Measurements from ENCODE around the gene SPRR2E. TPM values are rescaled to one million over a fixed set of nuclear protein-coding genes. Genes with fewer than 3 reads are reported as not detected.
"Not testable (repeated sequence)": the region's sequence is repeated elsewhere in the genome, so short reads cannot be mapped to it uniquely, and the experiment has no call there.

The SPRR2E gene
- total and polyA plus RNA-seq, 7 experiments from 2014 or later, result not detected

DNA sequence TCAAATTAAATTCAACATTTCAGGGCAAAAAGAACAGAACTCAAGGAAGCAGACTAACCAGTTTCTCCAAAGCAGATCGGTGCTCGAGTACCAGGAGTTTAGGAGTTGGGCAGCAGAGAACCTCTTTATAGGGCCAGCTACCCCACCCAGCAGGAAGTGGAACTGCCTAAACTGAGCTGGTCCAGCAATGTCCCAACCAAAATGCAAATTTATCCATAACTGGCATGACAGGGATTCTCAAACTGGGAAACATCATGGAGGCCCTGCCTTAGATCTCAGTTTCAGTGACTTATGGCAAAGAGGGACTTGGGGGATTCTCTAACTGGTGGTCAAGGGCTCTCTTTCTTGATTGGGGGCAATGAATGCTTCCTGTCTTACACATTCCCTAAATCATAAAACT, 22.8 kb downstream of the SPRR2E start, which contains the start of gene SPRR2B:
SPRR2B (minus strand) TSS at position 101 of the 400 bp plus-strand sequence. CDS start 772 bp downstream, outside the sequence.
- Histone ChIP-seq H3K9me3 (ENCODE audit: control insufficient read depth in 2 of 3, low read length in 3 of 3) (no peaks in the 10 kb centered on the region), H3K36me3 (ENCODE audit: control insufficient read depth in 2 of 3, insufficient read depth in 3 of 3, low read length in 3 of 3) (no peaks in the 10 kb centered on the region), H3K4me3 (ENCODE audit: low read length) (no peak within 1 kb of the TSS), H3K4me1 (ENCODE audit: control insufficient read depth in 2 of 2, insufficient read depth in 2 of 2, low read length in 2 of 2) (no peaks in the 10 kb centered on the region), H3K27me3 (ENCODE audit: control insufficient read depth in 2 of 2, insufficient read depth in 2 of 2, low read length in 2 of 2) (no peaks in the 10 kb centered on the region), H3K27ac (ENCODE audit: low read depth, low read length) (no peak within 1 kb of the TSS)
- ChIA-PET POLR2A (no interaction called here), CTCF (no interaction called here)
- DNase-seq (no peak), ATAC-seq (no peak)
- Mint-ChIP-seq H3K36me3 (no peaks in the 10 kb centered on the region), H3K9me3 (no peaks in the 10 kb centered on the region), H3K4me3 (no peak within 1 kb of the TSS), H3K27me3 (peaks cover 5 to 32% (median 30%) of the 10 kb centered on the region in 5 donors), H3K27ac (no peak within 1 kb of the TSS), H3K4me1 (no peaks in the 10 kb centered on the region)
- intact Hi-C loops (cut with micrococcal nuclease), result loop anchor here in 1 of 2 donors (1.0 kb wide), 1 partner anchor 23 kb away; the partner anchor contains the start of gene SPRR2E

GRCh38 chr1:153070243-153070642, 24.1 kb downstream of the SPRR2E start:
- no peak overlapping the region for H3K27ac ChIP-seq (ENCODE audit: low read depth, low read length)

GRCh38 chr1:153058826-153059784, 35.2 kb downstream of the SPRR2E start:
- no peak overlapping the region for H3K4me3 ChIP-seq (ENCODE audit: low read length)
- Mint-ChIP-seq H3K4me3 (no peak overlapping the region), H3K4me1 (peaks cover 0 to 1% (median 0%) of the 10 kb centered on the region in 7 donors), H3K27ac (no peak overlapping the region), H3K27me3 (peaks cover 23 to 53% (median 46%) of the 10 kb centered on the region in 5 donors), H3K9me3 (peaks cover 0 to 2% (median 0%) of the 10 kb centered on the region in 11 donors), H3K36me3 (no peaks in the 10 kb centered on the region)
- no peaks in the 10 kb centered on the region for H3K9me3 ChIP-seq (ENCODE audit: control insufficient read depth in 2 of 3, low read length in 3 of 3)
- H3K27ac ChIP-seq (ENCODE audit: low read depth, low read length), result no peak overlapping the region
- intact Hi-C loops (cut with micrococcal nuclease), result no loop called here
- no peak for DNase-seq
- no peaks in the 10 kb centered on the region for H3K36me3 ChIP-seq (ENCODE audit: control insufficient read depth in 2 of 3, insufficient read depth in 3 of 3, low read length in 3 of 3)
- no peaks in the 10 kb centered on the region for H3K4me1 ChIP-seq (ENCODE audit: control insufficient read depth in 2 of 2, insufficient read depth in 2 of 2, low read length in 2 of 2)
- POLR2A ChIA-PET, result no interaction called here
- no peak for ATAC-seq
- no peaks in the 10 kb centered on the region for H3K27me3 ChIP-seq (ENCODE audit: control insufficient read depth in 2 of 2, insufficient read depth in 2 of 2, low read length in 2 of 2)
- CTCF ChIA-PET, result no interaction called here

More at GRCh38 chr1:153070243-153070642, 24.1 kb downstream of the SPRR2E start:
- Histone ChIP-seq H3K9me3 (ENCODE audit: control insufficient read depth in 2 of 3, low read length in 3 of 3) (no peaks in the 10 kb centered on the region), H3K27me3 (ENCODE audit: control insufficient read depth in 2 of 2, insufficient read depth in 2 of 2, low read length in 2 of 2) (no peaks in the 10 kb centered on the region), H3K36me3 (ENCODE audit: control insufficient read depth in 2 of 3, insufficient read depth in 3 of 3, low read length in 3 of 3) (no peaks in the 10 kb centered on the region), H3K4me1 (ENCODE audit: control insufficient read depth in 2 of 2, insufficient read depth in 2 of 2, low read length in 2 of 2) (no peaks in the 10 kb centered on the region), H3K4me3 (ENCODE audit: low read length) (no peak overlapping the region)
- peaks cover 5 to 39% (median 34%) of the 10 kb centered on the region in 5 donors for H3K27me3 Mint-ChIP-seq
- DNase-seq, result no peak
- no peaks in the 10 kb centered on the region for H3K9me3 Mint-ChIP-seq
- ATAC-seq, result no peak
- H3K4me1 Mint-ChIP-seq, result no peaks in the 10 kb centered on the region
- no peak overlapping the region for H3K27ac Mint-ChIP-seq
- H3K4me3 Mint-ChIP-seq, result no peak overlapping the region
- intact Hi-C loops (cut with micrococcal nuclease), result no loop called here
- ChIA-PET CTCF (no interaction called here), POLR2A (no interaction called here)
- H3K36me3 Mint-ChIP-seq, result no peaks in the 10 kb centered on the region

- no peak overlapping the region for H3K27ac Mint-ChIP-seq
- no peak overlapping the region for H3K4me3 Mint-ChIP-seq
- POLR2A ChIA-PET, result no interaction called here
- no peak for DNase-seq
- H3K9me3 Mint-ChIP-seq, result peaks cover 0 to 2% (median 0%) of the 10 kb centered on the region in 11 donors
- Histone ChIP-seq H3K4me3 (ENCODE audit: low read length) (no peak overlapping the region), H3K36me3 (ENCODE audit: control insufficient read depth in 2 of 3, insufficient read depth in 3 of 3, low read length in 3 of 3) (no peaks in the 10 kb centered on the region), H3K9me3 (ENCODE audit: control insufficient read depth in 2 of 3, low read length in 3 of 3) (no peaks in the 10 kb centered on the region), H3K27ac (ENCODE audit: low read depth, low read length) (no peak overlapping the region), H3K27me3 (ENCODE audit: control insufficient read depth in 2 of 2, insufficient read depth in 2 of 2, low read length in 2 of 2) (no peaks in the 10 kb centered on the region), H3K4me1 (ENCODE audit: control insufficient read depth in 2 of 2, insufficient read depth in 2 of 2, low read length in 2 of 2) (no peaks in the 10 kb centered on the region)
- intact Hi-C loops (cut with micrococcal nuclease), result no loop called here
- peaks cover 25 to 61% (median 43%) of the 10 kb centered on the region in 5 donors for H3K27me3 Mint-ChIP-seq
- CTCF ChIA-PET, result no interaction called here
- no peaks in the 10 kb centered on the region for H3K36me3 Mint-ChIP-seq
- no peak for ATAC-seq
- H3K4me1 Mint-ChIP-seq, result peaks cover 0 to 1% (median 0%) of the 10 kb centered on the region in 7 donors
Observed at GRCh38 chr1:153058154-153058553, 36.2 kb downstream of the SPRR2E start.

GRCh38 chr1:153057375-153057774, 37.0 kb downstream of the SPRR2E start, which contains the start of gene SPRR2A:
TSS of gene SPRR2A (minus strand) at chr1:153057512. CDS start at chr1:153056735, 777 bp downstream.
- peaks cover 0 to 1% (median 0%) of the 10 kb centered on the region in 7 donors for H3K4me1 Mint-ChIP-seq
- H3K27ac Mint-ChIP-seq, result no peak within 1 kb of the TSS
- DNase-seq, result no peak
- H3K36me3 Mint-ChIP-seq, result no peaks in the 10 kb centered on the region
- Histone ChIP-seq H3K4me3 (ENCODE audit: low read length) (no peak within 1 kb of the TSS), H3K36me3 (ENCODE audit: control insufficient read depth in 2 of 3, insufficient read depth in 3 of 3, low read length in 3 of 3) (no peaks in the 10 kb centered on the region), H3K4me1 (ENCODE audit: control insufficient read depth in 2 of 2, insufficient read depth in 2 of 2, low read length in 2 of 2) (no peaks in the 10 kb centered on the region), H3K9me3 (ENCODE audit: control insufficient read depth in 2 of 3, low read length in 3 of 3) (no peaks in the 10 kb centered on the region), H3K27me3 (ENCODE audit: control insufficient read depth in 2 of 2, insufficient read depth in 2 of 2, low read length in 2 of 2) (no peaks in the 10 kb centered on the region), H3K27ac (ENCODE audit: low read depth, low read length) (no peak within 1 kb of the TSS)
- CTCF ChIA-PET, result no interaction called here
- H3K9me3 Mint-ChIP-seq, result peaks cover 0 to 7% (median 0%) of the 10 kb centered on the region in 11 donors
- intact Hi-C loops (cut with micrococcal nuclease), result no loop called here
- H3K27me3 Mint-ChIP-seq, result peaks cover 29 to 68% (median 45%) of the 10 kb centered on the region in 5 donors
- POLR2A ChIA-PET, result no interaction called here
- no peak for ATAC-seq
- H3K4me3 Mint-ChIP-seq, result no peak within 1 kb of the TSS

DNA sequence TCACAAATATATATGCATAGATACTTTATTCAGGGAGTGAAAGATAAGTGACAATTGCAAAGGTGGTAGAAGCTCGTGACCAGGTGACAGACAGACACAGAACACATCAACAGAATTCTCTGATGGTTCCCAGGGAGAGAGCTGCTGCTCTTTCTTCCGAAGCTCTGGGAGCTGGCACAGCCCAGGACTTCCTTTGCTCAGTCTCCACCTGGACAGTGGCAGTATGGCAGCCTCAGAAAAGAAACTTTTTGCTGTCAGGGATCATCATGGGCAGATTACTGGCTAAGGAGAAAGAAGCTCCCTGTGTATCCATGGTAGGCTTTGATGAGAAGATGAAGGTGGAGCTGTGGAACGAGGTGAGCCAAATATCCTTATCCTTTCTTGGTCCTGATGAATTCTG, 38.2 kb downstream of the SPRR2E start:
- ATAC-seq; H3K9me3 Mint-ChIP-seq; H3K4me3 Mint-ChIP-seq; POLR2A ChIA-PET; H3K4me3 ChIP-seq (ENCODE audit: low read length); CTCF ChIA-PET; H3K36me3 Mint-ChIP-seq; H3K27ac Mint-ChIP-seq; H3K36me3 ChIP-seq (ENCODE audit: control insufficient read depth in 2 of 3, insufficient read depth in 3 of 3, low read length in 3 of 3); H3K27me3 ChIP-seq (ENCODE audit: control insufficient read depth in 2 of 2, insufficient read depth in 2 of 2, low read length in 2 of 2); H3K4me1 Mint-ChIP-seq; H3K9me3 ChIP-seq (ENCODE audit: control insufficient read depth in 2 of 3, low read length in 3 of 3); H3K27ac ChIP-seq (ENCODE audit: low read depth, low read length); H3K4me1 ChIP-seq (ENCODE audit: control insufficient read depth in 2 of 2, insufficient read depth in 2 of 2, low read length in 2 of 2); intact Hi-C loops (cut with micrococcal nuclease); DNase-seq: not testable (repeated sequence)
- H3K27me3 Mint-ChIP-seq, result peaks cover 30 to 72% (median 44%) of the 10 kb centered on the region in 5 donors

All from naive thymus-derived CD4-positive, alpha-beta T cell (primary cell).